ENCODE data around the gene CGB8. TPM values are rescaled to one million over a fixed set of nuclear protein-coding genes. Genes with fewer than 3 reads are reported as not detected.

CGB8 gene
- total RNA-seq, 6 experiments from 2014 or later, result 0.83 to 3.8 (median 3.7) TPM; not detected in 1

GRCh38 chr19:49061445-49061844, 12.5 kb upstream of the CGB8 start:
- H3K27me3 Mint-ChIP-seq (ENCODE audit: insufficient read depth), result peaks cover 13% of the 10 kb centered on the region
- DNase-seq, result no peak
- no peak overlapping the region for H3K4me3 Mint-ChIP-seq
- no peak for TF ChIP-seq CTCF (IDR thresholded peaks at IDR 0.05)
- no peak overlapping the region for H3K27ac Mint-ChIP-seq
- no peaks in the 10 kb centered on the region for H3K9me3 Mint-ChIP-seq
- peaks cover 34% of the 10 kb centered on the region for H3K4me1 Mint-ChIP-seq (ENCODE audit: low read depth)
- H3K36me3 Mint-ChIP-seq (ENCODE audit: low read depth), result peaks cover 10% of the 10 kb centered on the region

GRCh38 chr19:49061000-49061399, 12.1 kb upstream of the CGB8 start:
- peaks cover 13% of the 10 kb centered on the region for H3K27me3 Mint-ChIP-seq (ENCODE audit: insufficient read depth)
- no peak for DNase-seq
- TF ChIP-seq CTCF (IDR thresholded peaks at IDR 0.05), result no peak

GRCh38 chr19:49059053-49059452, 10.1 kb upstream of the CGB8 start:
- Mint-ChIP-seq H3K9me3 (no peaks in the 10 kb centered on the region), H3K27ac (peak overlapping the region; percentile 12; the same call in 1 of the 2 replicates), H3K4me3 (peak overlapping the region; percentile 90; the same call in 1 of the 2 replicates), H3K4me1 (ENCODE audit: low read depth) (peaks cover 28% of the 10 kb centered on the region), H3K36me3 (ENCODE audit: low read depth) (peaks cover 10% of the 10 kb centered on the region), H3K27me3 (ENCODE audit: insufficient read depth) (peaks cover 6% of the 10 kb centered on the region)
- no peak for DNase-seq
- TF ChIP-seq CTCF (IDR thresholded peaks at IDR 0.05), result no peak

More at GRCh38 chr19:49061000-49061399, 12.1 kb upstream of the CGB8 start:
- Mint-ChIP-seq H3K4me3 (no peak overlapping the region), H3K36me3 (ENCODE audit: low read depth) (peaks cover 10% of the 10 kb centered on the region), H3K4me1 (ENCODE audit: low read depth) (peaks cover 34% of the 10 kb centered on the region), H3K9me3 (no peaks in the 10 kb centered on the region), H3K27ac (no peak overlapping the region)

GRCh38 chr19:49058562-49058961, 9.7 kb upstream of the CGB8 start:
- Mint-ChIP-seq H3K9me3 (no peaks in the 10 kb centered on the region), H3K27me3 (ENCODE audit: insufficient read depth) (peaks cover 6% of the 10 kb centered on the region), H3K27ac (no peak overlapping the region; the same call in 1 of the 2 replicates), H3K4me3 (peak overlapping the region; percentile 90; the same call in 1 of the 2 replicates), H3K36me3 (ENCODE audit: low read depth) (peaks cover 10% of the 10 kb centered on the region), H3K4me1 (ENCODE audit: low read depth) (peaks cover 28% of the 10 kb centered on the region)
- no peak for DNase-seq
- TF ChIP-seq CTCF (IDR thresholded peaks at IDR 0.05), result no peak

GRCh38 chr19:49057636-49058234, 8.8 kb upstream of the CGB8 start, which contains the start of gene CGB7:
Gene CGB7 (minus strand): TSS chr19:49057749. CDS start chr19:49055375, 2,374 bp downstream.
- Mint-ChIP-seq H3K4me3 (peak within 1 kb of the TSS; percentile 90), H3K4me1 (ENCODE audit: low read depth) (peaks cover 28% of the 10 kb centered on the region), H3K27ac (peak within 1 kb of the TSS; percentile 81), H3K9me3 (no peaks in the 10 kb centered on the region), H3K36me3 (ENCODE audit: low read depth) (peaks cover 10% of the 10 kb centered on the region), H3K27me3 (ENCODE audit: insufficient read depth) (peaks cover 4% of the 10 kb centered on the region)
- no peak; the same call in 1 of the 2 replicates for TF ChIP-seq CTCF (IDR thresholded peaks at IDR 0.05)
- DNase-seq, result peak; percentile 39
